ENCODE results near the gene PRKCQ.

The PRKCQ gene

DNA sequence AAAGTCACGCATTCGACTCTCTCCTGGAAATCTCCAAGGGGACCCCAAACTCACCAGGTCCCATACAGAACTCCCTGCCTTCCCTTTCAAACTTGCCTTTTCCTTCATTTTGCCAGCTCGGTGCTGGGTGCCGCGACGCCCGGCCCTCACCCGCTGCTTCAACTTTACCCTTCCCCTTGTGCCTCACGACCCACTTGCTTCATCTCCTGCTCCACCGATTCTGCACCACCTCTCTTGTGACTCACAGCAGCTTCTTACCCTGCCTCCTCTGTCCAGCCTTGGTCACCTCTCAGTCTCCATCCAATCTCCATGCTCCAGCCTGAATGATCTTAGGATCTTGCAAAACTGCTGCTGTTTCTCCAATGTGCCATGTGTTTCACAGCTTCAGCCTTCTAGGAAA is 59.9 kb downstream of the PRKCQ start:
- DNase-seq (ENCODE audit: low read depth), result no peak

DNA sequence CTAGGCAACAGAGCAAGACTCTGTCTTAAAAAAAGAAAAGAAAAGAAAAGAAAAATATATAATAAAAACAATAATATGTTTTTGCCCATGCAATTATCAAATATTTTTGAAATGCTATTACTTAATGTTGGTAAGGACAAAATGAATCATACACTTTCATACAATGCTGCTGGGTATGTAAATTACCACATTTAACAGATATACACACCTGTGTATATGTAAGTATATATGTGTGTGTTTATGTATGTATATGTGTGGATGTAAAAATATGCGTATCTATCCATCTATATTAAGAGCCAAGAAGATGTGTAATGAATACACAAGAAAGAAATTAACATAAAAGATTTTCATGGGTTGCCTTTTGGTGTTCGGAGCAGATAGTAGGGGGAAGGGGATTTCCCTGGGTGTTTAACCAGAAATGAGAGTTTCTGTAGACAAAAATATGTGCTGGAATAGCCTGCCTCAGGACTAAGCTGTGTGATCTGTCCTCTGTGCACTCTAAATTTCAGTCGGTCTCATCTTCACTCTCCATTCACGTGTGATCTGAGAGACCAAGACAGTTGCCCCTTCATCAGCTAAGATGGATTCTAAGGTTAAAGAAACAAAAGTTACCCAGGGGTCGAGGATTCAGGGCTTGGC is 61.2 kb downstream of the PRKCQ start:
- DNase-seq (ENCODE audit: low read depth), result no peak

DNA sequence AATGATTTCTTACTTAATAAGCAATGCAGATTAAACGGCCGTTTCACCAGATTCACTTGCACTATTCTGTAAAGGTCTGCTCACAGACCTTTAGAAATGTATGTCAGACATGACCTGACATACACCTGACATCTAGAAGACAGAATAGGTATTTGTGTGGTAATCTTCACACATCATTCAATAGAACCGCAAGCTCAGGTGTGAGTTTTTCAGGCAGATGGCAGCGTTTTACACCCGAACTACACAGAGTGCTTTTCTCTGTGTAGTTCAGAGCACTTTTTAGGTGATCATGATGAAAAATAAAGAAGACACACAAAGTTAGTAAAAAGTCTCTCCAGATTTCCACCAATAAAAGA is 63.2 kb downstream of the PRKCQ start:
- DNase-seq (ENCODE audit: low read depth), result no peak

DNA sequence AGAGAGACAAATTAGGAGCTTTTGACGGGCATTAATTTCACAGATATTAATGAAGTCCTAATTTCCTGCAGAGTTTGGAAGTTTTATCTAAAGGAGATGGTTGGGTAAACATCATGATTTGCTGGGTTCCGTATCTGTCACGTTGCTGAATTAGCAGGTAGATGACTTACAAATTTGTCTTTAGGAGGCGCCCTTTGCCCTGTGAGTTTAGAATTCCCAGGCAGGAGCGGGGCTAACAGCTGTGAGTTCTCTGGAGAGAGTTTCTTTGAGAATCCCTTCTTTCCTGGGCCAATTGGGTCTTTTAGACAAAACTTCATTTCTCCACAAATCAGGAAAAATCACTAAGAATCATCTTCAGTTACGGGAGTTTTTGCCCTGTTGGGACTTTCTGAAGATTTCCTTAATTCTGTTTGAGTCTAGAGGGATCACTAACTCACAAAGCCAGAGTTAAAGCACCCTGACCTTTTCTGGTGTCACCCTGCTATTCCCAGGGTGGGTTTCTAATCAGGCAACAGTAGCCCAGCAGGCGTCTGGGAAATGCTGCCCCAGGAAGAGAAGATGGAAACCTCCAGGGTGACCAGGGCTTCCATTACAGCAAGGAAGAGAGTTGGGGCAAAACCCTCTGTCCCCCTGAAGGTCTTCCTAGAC is 63.7 kb downstream of the PRKCQ start:
- no peak for DNase-seq (ENCODE audit: low read depth)

DNA sequence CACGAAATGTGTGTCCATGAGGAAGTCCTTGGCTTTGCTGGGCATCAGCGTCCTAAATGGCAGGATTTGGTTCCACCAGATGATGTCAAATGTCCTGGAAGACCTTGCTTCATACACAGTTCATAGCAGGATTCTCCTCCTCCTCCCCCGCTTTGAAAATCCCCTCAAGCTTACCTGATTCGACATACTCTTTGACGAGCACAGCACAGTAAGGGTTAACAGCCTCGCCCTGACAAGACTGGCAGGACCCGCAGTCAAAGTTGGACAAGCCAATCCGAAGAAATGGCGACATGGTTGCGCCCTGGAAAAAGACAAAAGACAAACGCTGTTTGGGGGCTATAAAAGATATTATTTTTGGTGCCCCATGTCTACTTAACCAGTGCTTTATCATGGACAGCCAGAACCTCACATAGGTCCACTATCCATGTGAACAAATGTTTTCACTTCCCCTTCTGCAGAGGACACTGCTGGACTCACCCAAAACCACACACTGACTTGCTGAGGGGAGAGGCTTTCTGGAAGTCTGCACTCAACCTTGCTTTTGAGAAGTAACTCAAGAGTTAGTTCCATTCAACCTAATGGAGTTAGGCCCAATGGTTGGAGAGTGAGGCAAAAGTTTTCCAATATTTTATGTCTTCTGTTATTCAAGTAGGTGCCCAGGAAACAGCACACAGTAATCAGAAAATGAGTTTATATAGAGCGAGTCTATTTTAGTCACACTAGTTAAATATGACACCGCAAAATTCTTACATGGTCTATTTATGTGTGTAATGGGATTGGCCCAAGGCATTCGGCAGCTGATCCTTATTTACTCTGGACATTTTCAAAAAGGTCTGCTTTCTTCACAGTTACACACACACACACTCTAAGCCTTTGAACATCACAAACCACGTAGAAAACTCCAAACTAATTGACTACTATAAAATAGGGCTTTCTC is 65.0 kb downstream of the PRKCQ start:
- DNase-seq (ENCODE audit: low read depth), result no peak

DNA sequence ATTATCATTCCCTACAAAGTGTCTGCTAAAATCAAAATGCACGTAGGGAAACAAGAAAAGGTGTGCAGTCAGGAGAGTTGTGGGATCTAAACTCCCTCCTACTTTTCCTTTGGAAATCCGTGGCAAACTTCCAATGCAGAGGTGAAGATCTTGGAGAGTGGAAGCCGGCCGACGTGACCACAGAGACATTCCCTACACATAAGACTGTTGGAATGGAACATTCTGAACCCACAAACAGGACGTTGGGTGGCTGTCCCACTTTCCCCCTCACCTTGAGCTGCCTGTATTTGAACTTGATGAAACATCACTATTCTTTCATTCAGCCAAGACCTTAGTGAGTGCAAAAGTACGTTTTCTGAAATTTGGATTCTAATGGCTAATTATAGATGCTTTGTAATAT is 65.9 kb downstream of the PRKCQ start:
- DNase-seq (ENCODE audit: low read depth), result no peak

DNA sequence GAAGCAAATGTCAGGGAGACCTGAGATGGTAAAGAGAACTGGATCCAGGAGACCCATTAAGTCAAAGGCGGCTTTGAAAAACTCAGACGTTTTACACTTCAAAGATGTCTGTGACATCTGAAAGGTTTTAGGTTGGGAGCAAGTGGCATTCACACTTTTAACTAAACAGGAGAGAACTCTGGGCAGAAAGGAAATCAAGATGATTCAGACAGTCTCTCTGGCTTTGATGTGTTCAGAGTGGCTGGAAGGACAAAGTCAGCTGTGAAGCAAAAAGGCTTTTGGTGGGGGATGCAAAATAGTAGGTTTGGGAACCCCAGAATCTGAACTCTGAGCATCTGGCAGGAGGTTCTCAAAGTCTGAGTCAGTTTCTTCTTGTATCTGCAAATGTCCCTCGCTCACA is 66.6 kb downstream of the PRKCQ start:
- DNase-seq (ENCODE audit: low read depth), result no peak

DNA sequence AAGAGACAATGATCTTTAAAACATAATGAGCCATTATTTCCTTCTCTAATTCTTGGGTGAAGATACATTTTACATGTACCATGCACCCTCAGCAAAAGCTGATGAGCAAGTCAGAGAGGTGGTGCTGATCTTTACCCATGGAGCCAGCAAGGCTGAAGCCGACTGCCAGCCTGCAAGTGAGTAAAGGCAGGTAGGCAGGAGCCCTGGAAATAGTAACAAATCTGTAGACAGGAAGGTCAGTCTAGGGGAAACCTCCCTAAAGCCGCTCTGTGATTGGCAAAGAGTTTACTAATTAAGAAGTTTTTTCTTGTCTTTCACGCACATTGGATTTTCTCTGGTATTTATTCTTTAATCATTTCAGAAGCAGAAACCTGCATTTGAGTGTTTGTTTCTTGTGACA is 67.9 kb downstream of the PRKCQ start:
- no peak for DNase-seq (ENCODE audit: low read depth)

DNA sequence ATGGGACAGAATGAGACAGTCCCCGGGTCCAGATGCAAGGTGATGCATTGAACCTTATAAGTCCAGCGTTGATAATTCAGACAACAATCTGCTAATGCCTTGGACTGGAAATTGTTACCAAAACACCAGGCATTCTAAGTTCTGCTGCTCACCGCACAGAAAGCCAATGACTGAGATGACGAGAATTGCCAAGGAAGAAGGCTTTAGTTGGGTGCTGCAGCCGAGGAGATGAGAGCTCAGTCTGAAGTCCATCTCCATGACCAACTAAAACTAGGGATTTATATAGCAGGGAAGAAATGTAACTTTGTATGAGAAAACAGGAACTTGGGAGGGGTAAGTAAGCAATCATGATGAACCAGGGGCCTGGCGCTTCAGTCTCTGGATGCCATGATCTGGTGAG is 68.7 kb downstream of the PRKCQ start:
- no peak for DNase-seq (ENCODE audit: low read depth)

DNA sequence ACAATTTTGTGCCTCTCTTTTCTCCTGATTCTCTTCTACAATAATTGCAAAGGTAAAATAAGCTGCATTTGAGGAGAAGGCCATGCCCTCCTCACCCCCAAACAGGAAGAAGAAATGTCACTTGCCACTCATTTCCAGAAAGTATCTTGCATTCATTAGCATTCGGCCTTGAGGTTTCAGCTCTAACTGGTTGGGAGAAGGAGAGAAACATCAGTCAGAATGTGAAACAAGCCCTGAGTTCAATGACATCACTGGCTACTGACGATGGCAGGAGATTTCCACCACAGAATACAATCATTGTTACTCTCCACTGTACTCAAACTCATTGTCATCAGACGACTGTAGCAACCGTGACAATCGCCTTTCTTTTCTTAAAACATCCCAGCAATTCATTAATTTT is 72.8 kb downstream of the PRKCQ start:
- no peak for DNase-seq (ENCODE audit: low read depth)

DNA sequence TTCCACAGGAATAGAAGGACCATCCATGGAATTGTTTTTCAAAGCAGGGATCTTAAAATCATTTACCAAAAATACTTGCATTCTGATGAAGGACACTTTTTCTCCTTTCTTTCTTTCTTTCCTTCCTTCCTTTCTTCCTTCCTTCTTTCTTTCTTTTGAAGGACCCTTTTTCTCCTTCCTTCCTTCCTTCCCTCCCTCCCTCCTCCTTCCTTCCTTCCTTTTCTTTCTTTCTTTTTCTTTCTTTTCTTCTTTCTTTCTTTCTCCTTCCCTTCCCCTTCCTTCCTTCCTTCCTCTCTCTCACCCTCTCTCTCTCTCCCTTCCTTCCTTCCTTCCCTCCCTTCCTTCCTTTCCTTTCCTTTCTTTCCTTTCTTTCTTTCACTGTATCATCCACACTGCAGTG is 74.8 kb downstream of the PRKCQ start:
- DNase-seq (ENCODE audit: low read depth), result no peak

DNA sequence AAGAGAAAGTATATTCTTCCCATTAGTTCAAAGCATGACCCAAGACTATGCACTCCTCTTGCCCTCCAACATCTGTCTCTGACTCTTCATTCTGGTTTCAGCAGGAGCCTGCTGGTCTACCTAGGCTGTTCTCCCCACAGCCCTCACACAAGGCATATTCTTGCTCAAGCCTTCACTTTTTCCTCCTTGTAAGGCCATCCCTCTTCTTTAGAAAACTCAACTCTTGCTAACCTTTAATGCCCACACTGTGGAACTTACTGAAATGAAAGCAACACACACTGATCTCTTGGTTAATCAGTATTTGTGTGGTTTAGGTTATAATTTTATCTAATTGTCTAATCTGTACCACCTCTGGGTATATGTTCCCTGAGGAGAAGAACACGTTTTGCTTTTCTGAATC is 75.8 kb downstream of the PRKCQ start:
- DNase-seq (ENCODE audit: low read depth), result no peak

DNA sequence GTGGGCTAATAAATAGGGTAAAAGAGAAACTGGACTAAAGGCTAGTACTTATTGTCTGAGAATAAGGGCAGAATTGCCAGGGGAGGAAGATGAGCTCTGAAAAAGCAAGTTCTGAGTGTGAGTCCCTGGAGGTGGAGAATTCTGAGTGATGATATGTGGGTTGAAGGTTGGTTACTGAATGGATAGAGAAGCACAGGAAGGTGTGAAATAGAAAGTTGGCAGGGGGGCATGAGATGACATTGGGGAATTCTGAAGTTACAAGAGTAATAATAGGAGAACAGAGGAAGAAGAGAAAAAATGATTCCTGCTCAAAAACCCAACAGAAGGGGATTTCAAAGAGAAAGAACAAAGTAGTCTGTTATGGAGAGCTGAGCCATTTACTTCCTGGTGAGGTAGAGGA is 76.9 kb downstream of the PRKCQ start:
- no peak for DNase-seq (ENCODE audit: low read depth)

DNA sequence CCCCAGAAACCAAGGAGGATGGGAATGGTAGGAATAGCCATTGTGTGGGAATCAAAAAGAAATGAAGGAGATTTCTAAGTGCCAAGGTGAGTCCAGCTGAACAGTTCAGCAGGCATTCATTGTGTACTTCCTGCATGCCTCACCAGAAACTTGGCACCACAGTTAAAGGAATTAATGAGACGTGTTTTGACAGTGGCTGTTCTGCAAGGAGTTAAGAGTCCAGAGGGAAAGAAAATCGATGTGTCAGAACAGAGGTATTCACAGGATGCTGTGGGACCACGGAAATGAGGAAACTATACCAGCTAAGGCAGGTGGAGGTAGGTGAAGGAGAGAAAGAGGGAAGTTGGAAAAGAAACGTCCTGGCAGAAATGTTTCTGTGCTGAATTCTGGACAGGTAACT is 78.1 kb downstream of the PRKCQ start:
- DNase-seq (ENCODE audit: low read depth), result no peak

DNA sequence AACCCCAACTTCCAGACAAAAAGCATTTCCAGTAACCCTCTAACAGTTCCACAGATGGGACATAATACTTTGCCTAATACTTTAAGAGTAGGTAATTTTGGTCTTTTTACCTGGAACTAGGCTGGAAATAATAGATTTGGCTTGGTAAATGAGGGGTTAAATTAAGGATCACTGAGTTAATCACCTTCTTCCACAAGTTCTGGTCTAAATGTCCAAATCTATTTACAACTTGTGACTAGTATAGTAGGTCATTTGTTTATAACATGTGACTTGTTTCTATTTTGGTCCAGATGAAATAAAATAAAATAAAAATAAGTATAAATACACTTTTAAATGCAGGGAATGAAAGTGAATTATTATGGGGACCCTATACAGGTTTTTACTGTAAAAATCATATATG is 80.1 kb downstream of the PRKCQ start:
- no peak for DNase-seq (ENCODE audit: low read depth)

DNA sequence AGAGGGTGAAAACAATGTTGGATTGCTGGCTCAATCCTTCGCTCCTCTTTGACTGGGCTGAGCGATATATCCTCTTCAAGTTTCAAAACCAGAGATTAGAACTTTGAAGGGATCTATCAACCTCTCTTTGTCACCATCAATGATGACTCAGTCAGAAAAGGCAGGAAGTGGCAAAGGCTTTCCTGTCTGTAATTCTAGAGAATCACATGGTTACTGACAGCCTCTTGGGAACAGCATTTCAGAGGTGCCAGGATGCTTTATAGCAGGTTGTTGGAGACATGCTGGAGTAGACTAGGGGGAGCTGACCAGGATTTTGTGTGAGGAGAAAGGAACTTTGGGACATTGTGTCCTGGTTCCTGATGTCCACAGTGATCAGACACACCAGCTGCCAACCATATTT is 81.3 kb downstream of the PRKCQ start:
- DNase-seq (ENCODE audit: low read depth), result no peak

DNA sequence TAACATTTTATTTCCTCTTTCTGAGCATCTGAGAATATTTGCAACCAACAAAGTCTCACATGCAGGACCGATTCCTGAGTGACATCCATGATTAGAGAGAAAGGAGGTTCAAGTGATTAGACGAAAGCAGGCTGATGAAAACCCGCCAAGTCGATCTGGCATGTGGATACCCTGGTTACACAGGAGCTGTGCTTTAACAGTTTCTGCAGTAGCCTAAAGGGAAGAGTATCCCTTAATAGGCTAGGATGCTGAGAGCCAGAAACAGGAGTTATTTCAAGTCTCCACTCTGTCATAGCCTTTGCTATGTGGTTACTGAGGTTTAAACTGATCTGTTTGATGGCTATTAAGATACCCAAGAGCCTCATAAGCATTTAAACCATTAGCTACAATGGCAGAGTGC is 82.5 kb downstream of the PRKCQ start:
- no peak for DNase-seq (ENCODE audit: low read depth)

DNA sequence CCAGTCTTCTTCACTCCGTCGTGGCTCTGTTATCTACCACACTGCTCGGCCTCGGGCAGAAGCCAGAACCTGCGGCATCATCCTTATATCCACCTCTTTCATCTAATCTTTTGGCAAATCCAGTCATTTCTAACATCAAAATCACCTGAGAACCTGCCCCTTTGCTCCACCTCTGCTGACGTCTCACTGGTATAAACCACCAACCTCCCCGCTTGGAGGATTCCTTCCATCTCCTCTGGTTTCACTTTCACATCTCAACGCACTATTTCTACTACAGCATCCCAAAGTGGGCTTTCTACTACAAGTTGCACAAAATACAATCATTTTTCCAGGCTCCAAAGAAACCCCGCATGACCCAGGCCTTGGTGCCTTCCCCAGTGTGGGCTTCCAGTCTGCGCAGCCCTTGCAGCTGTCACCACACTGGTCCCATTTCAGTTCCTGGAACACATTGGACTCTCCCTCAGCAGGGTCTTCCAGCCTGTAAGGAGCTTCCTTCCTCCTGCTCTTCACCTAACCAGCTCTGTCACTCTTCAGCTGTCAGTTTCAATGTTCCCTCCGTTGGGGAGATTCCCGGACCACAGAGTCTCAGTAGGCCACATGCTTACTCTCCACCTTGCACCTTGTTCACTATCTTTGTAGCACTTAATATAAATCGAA is 85.0 kb downstream of the PRKCQ start:
- no peak for DNase-seq (ENCODE audit: low read depth)

DNA sequence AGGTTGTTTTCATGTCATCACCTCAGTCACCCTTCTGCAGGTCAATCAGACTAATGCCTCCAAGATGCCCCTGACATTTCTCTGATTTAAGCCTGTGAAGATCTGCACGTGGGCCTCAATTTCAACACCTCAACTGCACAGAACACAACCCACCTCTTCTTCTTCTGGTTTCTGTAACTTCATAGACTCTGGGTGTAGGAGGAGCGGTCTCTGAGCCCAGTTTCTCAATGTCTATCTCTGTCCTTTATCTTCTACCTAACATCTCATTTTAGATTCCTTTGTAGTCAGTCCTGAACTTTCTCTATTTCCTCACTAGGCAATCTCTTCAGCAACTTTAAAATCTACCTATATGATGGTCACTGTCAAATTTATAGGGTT is 85.6 kb downstream of the PRKCQ start:
- DNase-seq (ENCODE audit: low read depth), result no peak

DNA sequence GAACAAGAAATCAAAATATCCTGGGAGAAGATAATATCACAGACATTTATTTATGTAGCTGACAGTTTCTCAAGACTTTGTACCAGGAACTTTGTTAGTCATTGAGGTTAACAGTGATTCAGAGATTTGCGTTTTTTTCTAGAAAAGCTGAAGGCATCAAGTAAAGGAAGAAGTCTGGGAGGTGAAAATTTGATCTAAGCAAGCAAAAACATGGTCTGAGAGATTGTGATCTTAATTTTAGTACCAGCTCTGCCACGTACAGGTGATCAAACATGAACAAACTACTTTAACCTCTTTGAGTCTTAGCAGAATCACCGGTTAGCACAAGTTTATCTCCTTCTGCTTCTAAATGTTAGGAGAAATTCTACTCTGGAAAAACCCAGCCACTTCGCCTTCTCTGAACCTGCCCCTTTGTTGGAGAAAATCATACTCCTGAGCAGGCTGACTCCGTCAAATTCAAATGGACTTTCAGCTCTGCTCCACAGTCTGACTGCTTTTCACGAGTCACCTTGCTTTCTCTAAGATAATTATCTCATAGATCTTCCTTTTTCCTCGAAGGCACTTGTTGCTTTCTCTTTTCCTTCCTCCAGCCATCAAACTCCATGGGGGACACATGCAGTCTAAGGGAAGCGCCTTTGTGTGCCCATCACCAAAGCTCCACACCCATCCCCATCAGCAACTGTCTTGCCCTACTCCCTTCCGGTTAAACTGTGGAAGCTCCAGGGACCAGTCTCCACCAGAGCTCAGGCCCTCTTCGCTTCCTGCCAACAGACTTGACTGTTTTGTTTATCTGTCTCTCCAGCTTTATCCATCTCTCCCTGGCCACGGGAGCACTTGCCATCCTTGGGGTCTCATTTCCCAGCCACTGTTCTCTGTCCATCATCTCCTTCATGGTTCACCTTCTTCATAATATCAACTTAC is 86.3 kb downstream of the PRKCQ start:
- DNase-seq (ENCODE audit: low read depth), result no peak

DNA sequence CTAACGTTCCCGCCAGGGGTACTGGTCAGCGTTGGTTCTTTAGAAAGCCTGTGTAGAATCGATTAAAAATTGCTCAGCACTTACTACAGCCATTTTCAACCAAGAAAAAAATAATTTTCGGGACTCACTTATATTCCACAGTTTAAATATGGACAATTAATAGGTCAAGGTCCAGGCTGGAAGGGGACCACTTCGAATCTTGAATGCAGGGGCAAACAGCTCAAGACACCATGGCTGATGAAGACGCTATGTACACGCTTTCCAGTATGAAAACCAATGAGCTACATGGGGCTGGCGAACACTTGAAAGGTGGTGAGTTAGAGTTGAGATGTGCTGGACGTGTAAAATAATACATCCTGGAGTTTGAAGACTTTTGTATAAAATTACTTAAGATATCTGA is 87.2 kb downstream of the PRKCQ start:
- no peak for DNase-seq (ENCODE audit: low read depth)

Data from HS-27A (cell line).